SK-N-DZ (cell line): ENCODE measurements around the gene HSPA12B.

Source experiments
- DNase-seq: peaks from one replicate; pipeline ENCODE4 v3.0.0-alpha.2; 2015; ENCODE audit warnings: low spot score

The HSPA12B gene

DNA sequence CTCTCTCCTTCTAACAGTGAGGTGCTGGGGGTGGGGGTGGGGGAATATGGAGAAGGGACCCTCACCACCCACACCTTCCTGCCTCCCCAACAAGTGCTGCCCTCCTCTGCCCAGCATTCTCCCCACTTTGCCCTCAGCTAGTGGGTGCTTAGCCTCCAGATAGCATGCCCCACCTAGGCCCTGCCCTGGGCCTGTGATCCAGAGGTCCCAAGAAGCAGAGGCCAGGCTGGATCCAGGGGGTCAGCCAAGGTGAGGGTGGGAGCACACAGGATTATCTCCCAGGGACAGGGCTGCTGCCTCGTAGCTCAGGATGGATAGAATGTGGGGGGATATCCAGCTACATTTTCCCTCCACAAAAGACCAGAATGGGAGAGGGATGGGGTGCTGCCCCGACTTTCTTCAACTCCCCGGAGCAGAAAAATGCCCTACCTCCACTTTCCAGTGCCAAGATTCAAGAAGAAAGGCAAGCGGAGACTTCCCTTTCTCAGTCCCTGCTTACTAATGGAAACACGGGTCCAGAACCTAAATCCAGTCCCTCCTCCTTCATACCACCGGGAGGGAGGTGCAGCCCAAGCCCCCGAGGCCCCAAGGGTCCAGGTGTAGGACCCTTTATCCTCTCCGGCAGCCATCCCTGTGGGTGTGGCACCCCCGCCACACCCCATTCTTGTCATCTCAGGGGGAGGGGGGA, 34.1 kb downstream of the HSPA12B start:
- DNase-seq: no peak

DNA sequence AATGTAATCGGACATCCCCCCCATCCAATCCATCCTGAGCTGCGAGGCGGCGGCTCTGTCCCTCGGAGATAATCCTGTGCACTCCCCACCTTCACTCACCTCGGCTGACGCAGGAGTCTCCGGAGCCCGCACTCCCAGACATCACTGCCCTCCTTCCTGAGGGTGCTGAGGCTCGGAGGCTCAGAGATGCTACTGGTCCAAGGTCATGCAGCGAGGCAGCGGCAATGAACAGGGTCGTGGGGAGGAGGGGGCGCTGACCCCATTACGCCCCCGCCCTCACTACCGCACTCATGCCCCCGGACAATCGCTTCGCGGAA, 34.6 kb downstream of the HSPA12B start:
- no peak for DNase-seq

DNA sequence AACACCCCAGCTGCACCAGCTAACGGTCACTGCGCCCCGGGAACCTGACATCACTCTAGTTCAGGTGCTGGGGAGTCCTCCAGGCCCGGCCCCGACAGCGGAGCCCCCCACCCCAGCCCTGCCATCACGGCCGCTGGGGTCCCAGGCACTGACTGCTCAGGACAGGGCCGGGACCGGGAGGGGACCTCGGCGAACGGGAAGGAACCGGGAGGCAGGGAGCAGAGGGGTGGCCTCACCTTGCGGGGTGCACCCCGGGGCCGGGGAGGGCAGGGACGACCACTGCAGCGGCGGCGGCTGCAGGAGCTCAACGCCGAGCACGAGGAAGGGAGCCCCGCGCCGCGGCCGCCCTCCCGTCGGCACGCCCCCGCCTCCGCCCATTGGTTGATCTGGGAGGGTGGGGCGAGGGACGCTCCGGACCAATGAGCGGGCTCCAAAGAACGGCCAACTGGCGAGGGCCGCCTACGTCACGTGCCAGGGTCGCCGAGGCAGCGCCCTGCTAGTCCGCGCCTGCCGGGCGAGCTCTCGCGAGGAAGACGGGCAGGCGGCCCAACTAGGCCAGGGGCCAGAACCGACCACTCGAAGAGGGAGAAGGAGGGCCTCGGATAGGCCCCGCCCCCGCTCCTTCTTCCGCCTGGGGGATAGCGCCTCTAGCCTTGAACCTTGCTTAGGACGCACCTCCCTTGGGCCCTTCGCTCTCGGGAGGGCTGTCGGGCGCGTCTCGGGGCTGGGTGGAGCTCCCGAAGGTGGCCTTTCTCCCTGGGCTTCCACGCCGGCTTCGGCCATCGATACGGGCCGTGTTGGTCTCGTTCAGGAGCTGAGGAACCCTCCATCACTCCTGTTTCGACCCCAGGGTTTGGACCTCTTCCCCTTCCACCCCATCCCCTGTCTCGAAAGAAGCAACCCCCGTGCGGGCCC, 35.2 kb downstream of the HSPA12B start, which contains the start of gene ADISSP:
ADISSP (minus strand) TSS at position 327 of the 915 bp plus-strand sequence. CDS start 7,653 bp downstream, outside the sequence.
- DNase-seq: peak; percentile 98

DNA sequence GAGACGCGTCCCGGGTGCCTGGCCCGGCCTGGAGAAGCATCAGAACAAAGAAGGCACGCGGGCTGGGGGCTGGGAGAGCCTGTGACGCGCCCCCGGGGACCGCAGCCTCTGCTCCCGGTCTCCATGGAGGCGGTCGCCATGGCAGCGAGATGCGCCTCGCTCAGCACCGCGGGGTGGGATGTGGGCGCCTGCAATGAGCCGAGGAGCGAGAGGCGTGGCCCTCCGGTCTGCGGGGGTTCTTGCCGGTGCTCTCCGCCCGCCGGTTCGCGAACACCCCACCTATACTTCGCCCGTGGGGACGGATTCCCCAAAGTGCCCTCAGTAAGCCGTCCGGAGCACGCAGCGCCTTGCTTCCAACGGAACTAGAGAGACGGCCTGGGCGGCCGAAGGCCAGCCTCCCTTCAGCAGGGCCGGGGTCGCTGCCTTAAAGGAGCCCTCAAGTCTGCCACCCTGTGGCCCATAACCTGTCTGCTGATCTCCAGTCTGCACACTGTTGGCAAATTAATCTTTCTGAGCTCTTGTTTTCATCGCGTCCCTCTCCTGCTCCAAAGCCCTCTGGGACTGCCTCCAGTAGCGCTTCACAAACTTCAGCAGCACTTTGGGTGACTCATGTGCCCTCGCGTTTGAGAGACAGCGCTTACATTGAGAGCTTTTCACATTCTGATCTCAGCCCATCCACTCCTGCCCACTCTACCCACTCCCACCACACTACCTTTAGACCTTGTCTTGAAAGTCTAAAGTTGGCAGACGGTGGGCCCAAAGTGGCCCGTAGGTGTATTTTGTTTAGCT, 36.1 kb downstream of the HSPA12B start:
- peak; percentile 89 for DNase-seq

DNA sequence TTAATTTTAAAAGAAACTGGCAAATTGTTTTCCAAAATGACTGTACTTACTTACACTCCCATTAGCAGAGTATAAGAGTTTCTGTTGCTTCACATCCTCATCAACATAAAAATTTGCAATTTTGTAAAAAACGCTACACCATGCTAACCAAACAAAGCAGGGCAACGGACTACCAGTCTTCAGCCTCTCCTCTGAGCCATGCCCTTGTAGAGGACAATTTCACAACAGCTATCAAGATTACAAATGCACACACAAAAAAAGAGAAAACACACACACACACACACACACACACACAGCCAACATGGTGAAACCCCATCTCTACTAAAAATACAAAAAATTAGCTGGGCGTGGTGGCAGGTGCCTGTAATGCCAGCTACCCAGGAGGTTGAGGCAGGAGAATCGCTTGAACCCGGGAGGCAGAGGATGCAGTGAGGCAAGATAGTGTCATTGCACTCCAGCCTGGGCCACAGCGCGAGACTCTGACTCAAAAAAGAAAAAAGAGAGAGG, 39.1 kb downstream of the HSPA12B start:
- no peak for DNase-seq

DNA sequence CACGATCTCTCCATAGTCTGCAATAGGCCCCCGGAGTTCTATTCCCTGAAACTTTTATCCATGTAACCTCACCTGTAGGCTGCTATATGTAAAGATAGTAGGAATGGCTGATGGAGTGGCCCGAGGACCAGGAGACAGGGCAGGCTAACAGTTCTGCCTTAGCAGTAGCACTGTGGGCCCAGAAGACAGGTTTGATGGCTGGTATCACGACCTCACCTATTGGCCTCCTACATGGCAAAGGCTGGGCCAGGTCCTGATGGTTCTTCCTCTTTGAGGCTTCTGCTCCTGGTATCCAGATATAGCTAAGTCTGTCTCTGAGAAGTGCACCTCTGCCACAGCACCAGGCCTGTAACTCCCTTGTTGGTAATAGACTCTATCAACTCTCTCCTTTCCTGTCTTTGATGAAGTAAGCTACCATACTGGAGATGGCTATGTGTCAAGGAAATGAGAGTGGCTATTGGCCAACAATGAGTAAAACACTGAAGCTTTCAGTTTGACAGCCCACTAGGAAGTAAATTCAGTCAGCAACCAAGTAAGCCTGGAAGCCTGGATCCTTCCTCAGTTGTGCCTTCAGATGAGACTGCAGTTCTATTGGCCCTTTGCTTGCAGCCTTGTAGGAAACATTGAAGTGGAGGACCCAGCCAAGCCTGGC, 43.1 kb downstream of the HSPA12B start:
- DNase-seq: no peak

DNA sequence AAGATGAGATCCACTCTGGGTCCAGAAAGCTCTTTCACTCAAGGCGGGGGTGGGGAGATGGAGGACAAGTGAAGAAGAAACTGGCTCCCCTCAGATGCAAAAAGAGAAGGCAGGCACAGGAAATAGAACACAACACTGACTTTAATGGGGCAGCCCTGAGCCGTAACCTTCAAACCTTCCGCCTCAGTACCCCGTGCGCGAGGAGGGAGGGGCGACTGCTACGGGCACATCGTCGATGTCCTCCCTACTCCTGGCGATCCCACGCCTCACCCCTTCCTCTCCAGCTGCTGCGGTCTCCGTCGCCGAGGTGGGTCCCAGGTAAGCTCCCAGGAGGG, 44.9 kb downstream of the HSPA12B start:
- no peak for DNase-seq

DNA sequence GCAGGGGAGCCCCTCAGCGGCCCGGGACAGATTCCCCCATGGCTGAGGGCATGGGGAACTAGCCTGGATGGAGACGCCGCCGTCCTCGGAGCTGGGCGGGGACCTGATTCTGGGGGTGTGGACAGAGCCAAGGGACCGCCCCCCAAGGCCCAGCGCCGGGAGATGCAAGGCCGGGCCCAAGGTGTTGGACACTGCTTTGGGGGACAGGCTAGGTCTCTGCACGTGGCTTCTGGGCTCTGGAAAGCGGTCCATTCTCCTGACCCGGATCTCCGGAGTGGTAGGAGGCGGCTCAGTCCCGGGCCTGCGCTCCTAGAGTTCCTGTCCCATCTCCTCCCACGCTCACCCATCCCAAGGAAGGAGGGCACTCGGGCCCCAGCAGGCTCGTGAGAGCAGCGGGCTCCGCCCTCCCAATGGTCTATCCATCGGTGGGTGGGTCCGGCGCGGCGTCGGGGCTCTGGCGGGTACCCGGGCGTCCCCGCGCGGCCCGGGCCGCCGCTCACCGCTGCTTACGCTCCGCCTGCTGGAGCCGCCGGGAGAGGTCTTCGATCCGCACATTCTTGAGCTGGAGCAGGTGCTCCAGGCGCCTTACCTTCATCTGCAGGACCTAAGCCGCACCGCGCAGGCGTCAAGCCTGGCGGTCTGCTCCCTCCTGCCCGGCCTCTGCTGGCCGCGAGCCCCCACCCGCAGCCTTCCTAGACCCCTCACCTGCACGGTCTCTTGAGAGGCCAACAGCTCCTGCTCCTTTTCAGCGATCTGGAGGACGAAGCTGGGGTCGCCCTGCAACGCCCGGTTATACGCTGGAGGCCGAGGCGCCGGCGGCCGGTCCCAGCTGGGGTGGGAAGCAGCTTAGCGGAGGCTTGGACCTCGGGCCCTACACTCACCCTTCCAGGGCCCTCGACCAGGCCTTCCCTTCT, 45.5 kb downstream of the HSPA12B start:
- peak; percentile 68 for DNase-seq

DNA sequence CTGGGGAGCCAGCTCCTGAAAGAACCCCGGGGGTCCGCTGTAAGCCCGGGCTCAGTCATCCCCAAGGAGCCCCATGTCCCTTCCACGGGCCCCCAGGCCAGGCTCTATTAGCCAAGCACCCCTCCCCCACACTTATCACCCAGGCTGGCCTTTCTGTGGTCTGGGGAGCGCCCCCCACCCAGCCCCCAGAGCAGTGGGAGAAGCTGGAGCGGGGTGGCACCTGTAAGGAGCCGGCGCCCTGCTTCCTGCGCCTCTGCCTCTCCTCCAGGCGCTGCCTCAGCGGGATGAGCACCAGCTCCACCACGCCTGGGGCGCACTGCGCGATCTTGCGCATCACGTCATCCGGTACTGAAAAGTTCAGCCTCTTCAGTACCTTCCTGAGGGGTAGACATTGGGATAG, 46.5 kb downstream of the HSPA12B start:
- no peak for DNase-seq

DNA sequence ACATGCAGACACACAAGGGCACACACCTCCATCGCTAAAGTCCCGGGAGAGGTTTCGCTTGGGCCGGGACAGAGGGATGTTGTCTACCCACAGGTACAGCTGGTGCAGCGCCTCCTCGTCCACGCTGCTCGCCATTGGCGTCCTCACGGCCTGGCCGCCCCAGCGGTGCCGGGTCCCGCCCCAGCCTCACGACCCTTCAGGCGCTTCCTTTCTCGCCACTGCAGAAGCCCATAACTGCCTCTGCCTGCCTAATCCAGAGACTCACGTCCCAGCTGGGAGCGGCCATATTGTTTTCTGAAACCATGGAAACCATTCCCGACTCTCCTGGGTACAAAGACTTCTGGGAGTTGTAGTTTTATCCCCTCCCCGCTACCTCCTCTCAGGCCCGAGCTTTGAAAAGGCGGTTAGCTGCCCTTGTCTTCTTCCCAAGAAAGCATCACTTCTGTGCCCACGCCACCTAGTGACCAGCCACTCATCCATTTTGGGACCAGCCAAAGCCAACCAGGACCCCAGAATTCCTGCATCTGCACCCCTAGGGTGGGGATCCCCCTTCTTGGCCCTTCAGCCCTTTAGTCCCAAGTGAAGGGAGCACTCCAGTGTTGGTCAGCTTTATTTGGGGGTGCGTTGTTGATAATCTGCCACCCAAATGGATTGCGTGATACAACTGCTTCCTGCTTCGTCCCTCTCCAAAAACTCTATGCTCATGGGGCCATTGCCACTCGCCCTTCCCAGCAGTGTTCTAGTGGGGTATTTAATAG, 48.8 kb downstream of the HSPA12B start, which contains the start of gene SPEF1:
SPEF1 (minus strand) TSS at position 296 of the 758 bp plus-strand sequence; CDS start at position 135, 161 bp downstream.
- peak; percentile 96 for DNase-seq

DNA sequence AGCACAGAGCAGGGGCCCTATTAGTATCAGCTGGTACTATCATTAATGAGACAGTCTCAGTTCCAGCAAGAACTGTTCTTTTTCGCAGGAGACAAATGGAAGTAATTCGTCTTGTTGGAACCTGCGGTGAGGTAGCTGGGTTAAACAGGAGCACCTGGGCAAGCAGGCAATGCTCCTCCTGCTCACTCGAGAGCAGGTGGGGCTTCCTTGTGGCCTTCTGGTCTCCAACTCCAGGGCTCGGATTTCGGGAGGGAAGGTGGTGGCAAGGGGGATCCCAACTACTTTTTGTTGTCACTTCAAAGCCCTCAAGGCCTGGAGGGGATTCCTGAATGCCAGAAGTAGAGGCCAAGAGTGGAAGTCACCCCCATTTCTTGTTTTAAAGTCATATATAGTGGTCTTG, 50.1 kb downstream of the HSPA12B start:
- DNase-seq: no peak

DNA sequence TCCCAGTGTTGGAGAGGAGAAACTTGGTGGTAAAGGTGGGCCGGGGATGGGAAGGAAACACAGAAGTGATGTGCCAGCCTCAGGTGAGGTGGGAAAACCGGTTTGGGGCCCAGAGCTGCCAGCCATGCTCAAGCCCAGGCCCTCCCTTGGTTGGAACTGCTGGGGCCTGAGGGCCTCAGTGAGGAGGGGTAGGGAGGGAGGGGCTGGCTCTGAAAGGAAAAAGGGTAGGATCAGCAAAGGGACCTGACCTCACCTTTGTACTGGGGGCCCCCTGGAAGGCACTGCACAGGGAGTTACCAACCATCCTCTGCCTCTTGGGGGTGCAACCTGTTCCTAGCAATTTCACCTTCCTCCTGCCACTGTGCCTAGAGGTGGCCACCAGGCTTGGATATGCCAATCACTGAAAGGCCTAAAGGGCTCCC, 50.6 kb downstream of the HSPA12B start:
- no peak for DNase-seq

DNA sequence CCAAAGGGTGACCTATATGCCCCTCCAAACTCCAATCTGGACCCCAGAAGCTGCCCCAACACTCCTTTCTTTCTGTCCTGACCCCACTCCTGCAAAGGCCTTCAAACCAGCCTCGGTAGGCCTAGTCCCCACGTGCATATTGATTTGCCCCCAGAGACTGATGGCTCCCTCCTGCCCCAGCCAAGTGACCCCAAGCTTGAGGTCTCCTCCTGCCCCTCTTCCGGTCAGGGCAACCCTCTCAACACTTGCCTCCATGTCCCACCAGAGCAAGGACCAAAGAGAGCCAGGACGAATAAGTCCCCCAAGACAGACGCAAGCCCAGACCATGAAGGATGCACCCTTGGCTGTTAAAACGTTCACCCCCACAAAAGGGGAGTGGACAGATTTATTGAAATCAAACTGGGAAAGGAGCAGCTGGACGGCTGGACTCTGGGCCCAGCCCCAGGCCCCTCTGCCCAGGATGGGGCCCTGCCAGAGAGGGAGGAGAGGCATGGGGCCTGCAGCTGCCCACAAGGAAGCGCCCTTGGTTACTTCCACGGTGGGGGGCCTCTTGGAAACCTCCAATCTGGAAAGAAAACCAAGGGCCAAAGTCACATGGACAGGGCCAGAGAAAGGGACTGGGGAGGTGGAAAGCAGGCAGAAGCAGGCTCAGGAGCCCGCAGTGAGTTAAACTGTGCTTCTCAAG, 51.2 kb downstream of the HSPA12B start:
- DNase-seq: no peak

DNA sequence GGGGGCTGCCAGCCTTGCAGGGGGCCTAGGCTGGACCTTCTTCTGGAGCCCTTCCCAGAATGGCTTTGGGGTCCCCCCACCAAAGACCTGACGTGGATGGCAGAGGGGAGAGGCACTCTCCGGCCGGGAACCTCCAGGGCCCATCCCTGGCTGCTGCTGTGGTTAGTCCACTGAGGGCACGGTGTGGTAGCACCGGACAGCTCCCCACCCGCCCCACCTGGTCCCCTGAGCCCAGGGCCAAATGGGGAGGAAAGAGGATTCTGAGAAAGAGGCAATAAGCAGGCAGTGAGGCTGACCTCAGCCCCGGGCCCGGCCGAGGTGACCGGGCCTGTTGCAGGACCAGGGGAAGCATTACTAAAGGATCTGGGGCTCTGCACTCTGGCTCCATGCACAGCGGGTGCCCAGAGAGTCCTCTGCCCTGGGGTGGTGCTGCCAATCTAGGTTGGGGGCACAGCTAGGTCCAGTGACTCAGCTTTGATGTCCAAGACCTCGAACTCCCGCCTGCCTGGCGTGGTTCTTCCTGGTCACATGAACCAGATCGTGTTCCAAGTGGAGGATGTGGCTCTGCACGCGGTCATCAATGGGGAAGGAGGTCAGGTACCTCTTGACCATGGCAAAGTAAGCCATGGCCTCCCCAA, 51.9 kb downstream of the HSPA12B start:
- DNase-seq: no peak

DNA sequence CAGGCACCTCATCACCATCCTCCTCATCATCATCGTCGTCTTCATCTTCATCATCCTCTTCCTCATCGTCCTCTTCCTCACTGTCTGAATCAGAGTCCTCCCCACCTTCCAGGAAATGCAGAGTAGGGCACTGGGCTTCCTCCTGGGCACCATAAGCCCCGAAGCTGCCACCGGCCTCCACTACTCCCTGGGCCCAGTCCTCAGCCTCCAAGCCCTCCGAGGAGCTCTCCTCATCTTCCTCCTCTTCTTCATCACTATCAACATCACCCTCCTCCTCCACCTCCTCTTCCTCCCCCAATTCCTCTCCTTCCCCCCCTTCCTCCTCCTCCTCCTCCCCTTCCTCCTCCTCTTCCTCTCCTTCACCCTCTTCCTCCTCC, 52.4 kb downstream of the HSPA12B start:
- DNase-seq: no peak

DNA sequence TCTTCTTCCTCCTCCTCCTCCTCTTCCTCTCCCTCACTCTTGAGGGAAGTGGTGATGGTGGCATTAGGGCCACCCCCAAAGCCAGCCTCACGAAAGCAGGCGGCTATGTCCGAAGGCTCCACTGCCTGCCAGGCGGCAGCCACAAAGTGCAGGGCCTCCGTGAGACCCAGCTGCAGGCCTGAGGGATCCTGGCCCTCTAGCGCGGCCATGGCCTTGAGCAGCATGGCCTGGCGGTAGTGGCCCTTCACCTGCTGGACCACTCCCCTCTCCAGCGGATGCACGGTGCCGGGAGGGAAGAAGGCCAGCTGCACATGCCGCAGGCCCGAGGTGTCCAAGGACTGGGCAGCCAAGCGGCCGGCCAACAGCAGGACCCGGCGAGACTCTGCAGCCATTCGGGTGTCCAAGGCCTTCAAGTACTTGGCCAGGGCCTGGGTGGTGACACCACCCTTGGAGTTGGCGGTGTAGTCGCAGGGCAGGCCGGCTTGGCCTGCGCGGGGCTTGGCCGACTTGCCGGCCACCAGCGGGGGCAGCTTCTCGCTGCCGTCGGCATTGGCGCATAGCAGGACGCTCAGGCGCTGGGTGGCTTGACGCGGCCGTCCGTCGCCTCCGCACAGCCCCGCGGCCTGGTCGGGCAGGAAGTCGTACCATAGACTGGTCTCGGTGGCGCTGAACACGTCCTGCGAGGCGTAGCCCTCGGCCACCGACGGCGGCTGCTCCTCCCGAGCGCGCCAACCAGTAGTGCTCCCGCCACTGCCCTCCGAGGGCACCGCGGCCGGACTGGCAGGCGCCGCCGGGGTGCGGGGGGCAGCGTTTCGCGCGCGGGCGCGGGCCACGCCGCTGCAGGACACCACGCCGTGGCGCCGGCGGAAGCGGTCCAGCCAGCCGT, 53.0 kb downstream of the HSPA12B start:
- DNase-seq: no peak

DNA sequence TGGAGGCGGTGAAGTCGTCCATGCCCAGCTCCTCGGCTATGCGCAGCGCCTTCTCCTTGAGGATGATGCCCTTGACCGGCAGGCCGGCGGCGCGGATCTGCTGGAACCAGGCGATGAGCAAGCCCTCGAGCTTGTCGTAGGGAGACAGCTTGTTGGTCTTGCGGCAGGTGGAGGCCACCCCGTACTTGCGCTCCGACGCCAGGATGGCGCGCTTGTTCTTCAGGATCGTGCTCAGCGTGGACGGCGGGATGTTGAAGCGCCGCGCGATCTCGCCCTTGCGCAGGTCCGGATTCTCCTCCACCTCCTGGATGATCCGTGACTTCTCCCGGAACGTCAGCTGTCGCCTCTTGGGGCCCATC, 53.6 kb downstream of the HSPA12B start:
- peak; percentile 59 for DNase-seq
